Measurements from ENCODE around the gene SLC16A3. TPM values are rescaled to one million over a fixed set of nuclear protein-coding genes. Genes with fewer than 3 reads are reported as not detected.

Gene SLC16A3
- total and polyA plus RNA-seq, 2 experiments from 2014 or later, result 3.5 to 10.6 TPM

- no peak for TF ChIP-seq ZNF462 (CRISPR knock-in tag; IDR thresholded peaks at IDR 0.05)
- TF ChIP-seq STAT1 (IDR thresholded peaks at IDR 0.05; ENCODE audit: unreplicated experiment), result no peak
- no peak for TF ChIP-seq EZH2phosphoT487 (IDR thresholded peaks at IDR 0.05; ENCODE audit: unreplicated experiment)
- no peak for TF ChIP-seq JUNB (IDR thresholded peaks at IDR 0.05; ENCODE audit: unreplicated experiment)
Observed at GRCh38 chr17:82271401-82271800, 42.6 kb downstream of the SLC16A3 start (continued).

- Histone ChIP-seq H2AFZ (no peak overlapping the region), H3K4me1 (ENCODE audit: insufficient read depth) (peaks cover 9% of the 10 kb centered on the region), H3K27me3 (ENCODE audit: insufficient read depth) (no peaks in the 10 kb centered on the region), H3K4me2 (peak overlapping the region; percentile 97), H4K20me1 (replicated peaks; ENCODE audit: insufficient read depth) (peaks cover 47% of the 10 kb centered on the region), H3F3A (replicated peaks; ENCODE audit: low read depth) (0 out of 2 replicates have a peak, but pooled peaks cover 6% of the 10 kb centered on the region), H3K36me3 (ENCODE audit: insufficient read depth) (no peaks in the 10 kb centered on the region), H3K27ac (ENCODE audit: low read depth) (peak overlapping the region; percentile 95), H3K79me2 (replicated peaks; ENCODE audit: insufficient read depth) (peaks cover 49% of the 10 kb centered on the region), H3K4me3 (peak overlapping the region; percentile 96), H3K9me2 (ENCODE audit: insufficient read depth) (no peaks in the 10 kb centered on the region)
- H3K27ac Mint-ChIP-seq, result peak overlapping the region; percentile 91
- peak overlapping the region; percentile 95 for H3K4me3 Mint-ChIP-seq
- ATAC-seq, result peak; percentile 52
- DNase-seq (ENCODE audit: low spot score), result peak; percentile 48
- peaks cover 46% of the 10 kb centered on the region for H3K4me1 Mint-ChIP-seq
- peaks cover 14% of the 10 kb centered on the region for H3K27me3 Mint-ChIP-seq (ENCODE audit: insufficient read depth, low read depth, poor library complexity)
- peaks cover 42% of the 10 kb centered on the region for H3K36me3 Mint-ChIP-seq (ENCODE audit: low read depth)
- no peaks in the 10 kb centered on the region; the same call in 2 of the 3 replicates for H3K9me3 Mint-ChIP-seq
- TF ChIP-seq NANOG (IDR thresholded peaks at IDR 0.05; ENCODE audit: borderline replicate concordance) (no peak), ZNF114 (CRISPR knock-in tag; IDR thresholded peaks at IDR 0.05) (no peak), ZNF331 (CRISPR knock-in tag; IDR thresholded peaks at IDR 0.05; ENCODE audit: low read depth) (no peak), REST (IDR thresholded peaks at IDR 0.05; ENCODE audit: unreplicated experiment) (no peak), STAT1 (IDR thresholded peaks at IDR 0.05; ENCODE audit: unreplicated experiment) (no peak)
Observed at GRCh38 chr17:82272495-82273326, 43.9 kb downstream of the SLC16A3 start.

Data from GM23338 (cell line).